ENCODE results near the gene ELOVL6. TPM values are rescaled to one million over a fixed set of nuclear protein-coding genes. Genes with fewer than 3 reads are reported as not detected.

The ELOVL6 gene
- total and polyA plus RNA-seq, 9 of the 15 experiments (the other 6 are each of a cell fraction or from before 2014, with no cell fraction given): 18.3 to 82.6 (median 46.0) TPM

GRCh38 chr4:110092646-110093045, 105.8 kb downstream of the ELOVL6 start:
- FAIRE-seq (peak; percentile 37), ATAC-seq (no peak), DNase-seq (ENCODE audit: extremely low read depth in 1 of 4, low spot score in 3 of 4) (no peak)
- peaks cover 26% of the 10 kb centered on the region for H3K36me3 ChIP-seq (ENCODE audit: control insufficient read depth, insufficient read depth, low read length)
- WGBS (ENCODE audit: insufficient coverage, low coverage, missing lambda C conversion rate): 84% methylated on average over 4 of the region's 4 CpGs
- ChIA-PET CTCF (ENCODE audit: low intra/inter-chr PET ratio) (no interaction called here), POLR2A (no interaction called here)
- H3K4me1 ChIP-seq (replicated peaks in 1 of 2; ENCODE audit: control insufficient read depth in 2 of 2, insufficient read depth in 2 of 2, low read length in 2 of 2): peaks cover 0 to 18% of the 10 kb centered on the region in 2 experiments; a peak in 3 of 5 replicates
- H2AFZ ChIP-seq (ENCODE audit: low read depth, low read length): no peak overlapping the region
- no peaks in the 10 kb centered on the region for H3K27me3 ChIP-seq (ENCODE audit: control insufficient read depth in 2 of 2, insufficient read depth in 2 of 2, low read length in 2 of 2)
- peaks cover 11% of the 10 kb centered on the region; the same call in 2 of the 3 replicates for H3K79me2 ChIP-seq (ENCODE audit: control insufficient read depth, insufficient read depth, low read length)
- in situ Hi-C loops (cut with MboI) (no loop called here), intact Hi-C loops (cut with micrococcal nuclease) (no loop called here)
- H3K9me1 ChIP-seq (ENCODE audit: control insufficient read depth, insufficient read depth, low read length): no peaks in the 10 kb centered on the region
- H3K4me2 ChIP-seq (ENCODE audit: insufficient read depth, low read length): no peak overlapping the region
- no peak overlapping the region for H3K4me3 ChIP-seq
- no peaks in the 10 kb centered on the region for H4K20me1 ChIP-seq (replicated peaks; ENCODE audit: control insufficient read depth, insufficient read depth, low read length)
- no peaks in the 10 kb centered on the region for H3K9me3 ChIP-seq (replicated peaks; ENCODE audit: control insufficient read depth, insufficient read depth, low read depth, low read length)
- no peak overlapping the region for H3K27ac ChIP-seq (ENCODE audit: extremely low read depth, low read depth, low read length)
- H3K9ac ChIP-seq (ENCODE audit: insufficient read depth in 1 of 2, low read depth in 2 of 2, low read length in 2 of 2): no peak overlapping the region
- BruUV-seq (replicated peaks): no TSS peak
- TF ChIP-seq ZNF24 (IDR thresholded peaks at IDR 0.05) (no peak), ZNF586 (CRISPR knock-in tag; conservative IDR thresholded peaks at IDR 0.05) (no peak), RBM17 (IDR thresholded peaks at IDR 0.05; ENCODE audit: borderline replicate concordance, low read depth, low read length) (no peak), ZNF445 (CRISPR knock-in tag; IDR thresholded peaks at IDR 0.05; ENCODE audit: low read depth) (no peak), MYC (IDR thresholded peaks at IDR 0.05; ENCODE audit: low read depth, low read length) (no peak), MYC (CRISPR knock-in tag; IDR thresholded peaks at IDR 0.05; ENCODE audit: borderline replicate concordance, low read depth) (no peak), ETS2 (tag; IDR thresholded peaks at IDR 0.05; ENCODE audit: borderline replicate concordance, poor library complexity, severe bottlenecking) (no peak)
